ENCODE data around the gene MANSC1.
A peak's percentile ranks its signal among the peaks of the same experiment; 100 is the strongest.
"Not testable (repeated sequence)": the region's sequence is repeated elsewhere in the genome, so short reads cannot be mapped to it uniquely, and the experiment has no call there.

MANSC1 gene

DNA sequence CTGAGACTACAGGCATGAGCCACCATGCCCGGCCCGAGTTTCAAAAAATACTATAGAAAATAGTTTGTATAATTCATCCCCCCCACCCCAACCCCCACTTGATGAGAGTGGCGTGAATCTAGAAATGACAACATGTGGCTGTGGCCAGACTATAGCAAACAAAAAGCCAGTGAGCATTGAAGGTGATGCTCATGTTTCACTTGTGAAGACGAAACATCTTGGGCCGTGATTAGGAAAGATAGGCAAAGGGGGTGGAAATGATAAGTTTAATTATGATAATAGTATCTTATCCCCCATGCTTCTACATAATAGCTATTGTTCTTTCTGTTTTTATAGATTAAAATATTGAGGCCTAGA, 15.4 kb upstream of the MANSC1 start:
- no peak for DNase-seq

DNA sequence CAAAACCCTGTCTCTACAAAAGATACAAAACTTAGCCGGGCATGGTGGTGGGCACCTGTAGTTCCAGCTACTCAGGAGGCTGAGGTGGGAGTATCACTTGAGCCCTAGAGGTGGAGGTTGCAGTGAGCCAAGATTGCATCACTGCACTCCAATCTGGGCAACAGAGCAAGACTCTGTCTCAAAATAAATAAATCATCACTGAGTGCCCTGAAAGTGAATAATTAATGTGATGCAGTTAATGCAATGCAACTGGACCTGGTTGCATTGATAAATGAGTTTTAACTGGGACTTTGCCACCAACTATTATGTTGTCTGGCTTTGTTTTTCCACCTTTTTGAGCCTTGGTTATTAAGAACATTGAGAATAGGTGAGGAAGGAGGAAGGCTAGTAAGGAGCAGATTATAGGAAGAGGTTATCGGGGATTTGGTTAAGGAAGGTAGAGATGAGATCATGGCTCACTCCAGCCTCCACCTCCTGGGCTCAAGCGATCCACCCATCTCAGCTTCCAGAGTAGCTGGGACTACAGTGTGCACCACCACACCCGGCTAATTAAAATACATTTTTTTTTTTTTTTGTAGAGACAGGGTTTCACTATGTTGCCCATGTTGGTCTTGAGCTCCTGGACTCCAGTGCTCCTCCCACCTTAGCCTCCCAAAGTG, 14.9 kb upstream of the MANSC1 start:
- no peak for DNase-seq

DNA sequence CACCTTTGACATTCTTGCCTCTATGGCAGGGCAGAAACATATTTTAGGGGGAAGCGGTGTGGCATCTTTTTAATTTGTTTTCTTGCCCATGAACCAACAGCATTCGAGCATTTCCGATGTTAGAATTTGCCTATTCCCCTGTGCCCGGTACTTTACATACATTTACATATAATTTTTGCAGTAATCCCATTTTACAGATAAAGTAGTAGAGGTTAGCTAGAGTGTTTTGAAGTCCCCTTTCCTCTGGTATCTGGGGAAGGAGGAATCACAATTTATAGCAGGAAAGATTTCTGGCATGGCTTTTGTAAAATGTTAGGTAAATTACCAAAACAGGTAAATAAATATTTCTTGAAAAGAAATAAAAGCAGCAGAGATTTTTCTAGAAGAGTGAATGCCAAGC, 8.5 kb upstream of the MANSC1 start:
- DNase-seq: no peak

DNA sequence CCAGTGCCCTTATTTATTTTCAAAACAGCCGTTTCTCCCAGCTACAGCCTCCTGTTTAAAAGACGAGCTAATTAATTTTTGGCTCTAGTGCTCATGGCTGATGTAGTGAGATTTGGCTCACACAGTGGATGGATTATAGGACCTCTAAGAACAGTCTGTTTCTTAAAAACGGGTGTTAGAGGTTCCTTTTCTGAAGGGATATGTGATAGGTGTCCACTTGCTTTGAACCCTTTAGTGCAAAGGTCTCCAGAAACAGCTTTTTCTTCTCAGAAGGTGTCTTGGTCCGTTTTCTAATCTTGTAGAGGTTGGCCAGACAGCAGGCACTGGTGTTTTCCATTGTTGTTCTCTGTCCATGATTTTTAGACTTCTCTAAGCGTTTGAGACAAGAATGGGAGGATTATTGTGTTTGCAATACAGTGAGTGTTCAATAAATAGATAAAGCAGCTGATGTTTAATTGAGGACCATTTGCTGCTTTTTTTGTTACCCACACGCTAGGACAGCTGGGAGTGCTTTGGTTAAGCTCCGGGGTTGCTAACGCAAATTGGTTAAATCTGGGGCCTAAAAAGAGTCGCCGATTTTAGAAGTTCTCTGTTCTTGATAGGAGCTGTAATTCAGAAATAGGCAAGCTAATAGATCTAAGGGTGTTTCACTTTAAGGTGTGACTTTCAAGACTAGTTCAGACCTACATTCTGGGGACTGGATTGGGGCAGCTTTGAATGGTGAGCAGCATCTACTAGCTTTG, 7.8 kb upstream of the MANSC1 start:
- no peak for DNase-seq

DNA sequence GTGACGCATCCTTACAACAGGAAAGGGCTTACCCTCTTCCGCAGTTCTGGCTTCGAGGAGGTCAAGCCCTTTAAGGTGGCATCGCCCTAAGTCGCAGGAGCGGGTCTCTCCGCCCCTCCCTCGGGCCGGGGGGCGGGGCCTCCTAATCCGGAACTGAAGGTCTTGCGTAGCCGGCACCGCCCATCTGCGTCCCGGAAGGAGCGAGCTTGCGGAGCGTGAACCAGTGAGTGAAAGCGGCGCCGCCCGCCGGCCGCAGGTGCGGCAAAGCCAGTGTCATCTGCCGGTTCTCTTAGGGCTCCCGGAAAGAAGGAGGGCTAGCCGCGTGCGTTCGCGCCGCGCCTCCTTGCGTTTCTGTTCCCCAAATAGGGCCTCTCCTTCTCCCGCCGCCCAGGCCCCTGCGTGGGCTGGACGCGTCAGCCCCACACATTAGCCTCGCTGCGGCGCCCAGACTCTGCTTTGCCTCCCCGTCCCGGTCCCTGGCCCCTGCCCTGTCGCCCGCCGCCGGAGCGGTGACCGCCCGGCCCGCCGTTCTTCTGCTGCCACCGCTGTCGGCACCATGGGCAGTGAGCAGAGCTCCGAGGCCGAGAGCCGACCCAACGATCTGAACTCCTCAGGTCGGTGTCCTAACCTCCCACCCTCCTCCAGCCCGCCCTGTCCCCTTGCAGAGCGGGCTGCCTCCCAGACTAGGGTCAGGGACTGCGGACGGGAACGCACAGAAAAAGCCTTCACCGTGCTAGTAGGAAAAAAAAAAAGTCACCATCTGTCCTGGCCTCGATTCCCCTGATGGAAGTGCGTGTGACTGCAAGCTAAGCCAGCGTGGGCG, 7.1 kb upstream of the MANSC1 start, which contains the start of gene BORCS5:
BORCS5 (plus strand) TSS at position 183 of the 823 bp plus-strand sequence; CDS start at position 557, 374 bp downstream.
- DNase-seq: peak; percentile 93

DNA sequence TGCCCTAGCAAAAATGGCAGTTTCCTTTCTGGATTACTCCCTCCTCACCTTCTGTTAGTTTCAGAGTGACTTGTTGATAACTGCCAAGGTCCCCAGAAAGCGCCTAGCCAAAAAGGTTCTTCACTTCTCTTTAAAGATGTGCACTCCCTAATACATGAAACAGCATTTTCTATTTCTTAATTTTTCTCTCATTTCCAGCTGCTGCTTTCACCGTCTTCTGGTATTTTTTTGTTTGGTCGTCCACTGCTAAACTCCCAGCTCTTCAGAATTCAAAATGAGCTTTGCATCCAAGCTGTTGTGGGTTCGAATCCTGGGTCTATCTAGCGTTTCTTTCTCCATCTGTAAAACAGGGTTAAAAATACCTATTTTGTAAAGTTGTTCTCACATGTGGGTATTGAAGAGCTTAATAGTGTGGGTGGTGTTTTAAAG, 6.4 kb upstream of the MANSC1 start:
- DNase-seq: no peak

DNA sequence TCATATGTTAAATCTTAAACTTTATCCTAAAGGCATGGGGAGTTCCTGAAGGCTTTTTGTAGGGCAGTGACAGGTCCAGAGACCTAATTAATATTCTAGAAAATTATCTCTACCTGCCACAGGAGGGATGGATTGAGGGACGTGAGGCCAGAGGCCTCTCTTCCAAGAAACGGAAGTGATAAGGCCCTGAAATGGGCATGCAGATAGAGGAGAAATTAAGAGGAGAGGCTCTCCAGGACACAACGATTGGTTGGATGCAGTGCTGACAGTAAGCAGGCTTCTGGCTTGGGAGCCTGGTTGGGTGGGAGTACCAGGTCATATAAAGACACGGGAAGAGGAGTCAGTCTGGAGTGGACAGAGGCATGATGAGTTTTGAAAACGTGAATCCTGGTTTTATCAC, 3.8 kb upstream of the MANSC1 start:
- DNase-seq: no peak

DNA sequence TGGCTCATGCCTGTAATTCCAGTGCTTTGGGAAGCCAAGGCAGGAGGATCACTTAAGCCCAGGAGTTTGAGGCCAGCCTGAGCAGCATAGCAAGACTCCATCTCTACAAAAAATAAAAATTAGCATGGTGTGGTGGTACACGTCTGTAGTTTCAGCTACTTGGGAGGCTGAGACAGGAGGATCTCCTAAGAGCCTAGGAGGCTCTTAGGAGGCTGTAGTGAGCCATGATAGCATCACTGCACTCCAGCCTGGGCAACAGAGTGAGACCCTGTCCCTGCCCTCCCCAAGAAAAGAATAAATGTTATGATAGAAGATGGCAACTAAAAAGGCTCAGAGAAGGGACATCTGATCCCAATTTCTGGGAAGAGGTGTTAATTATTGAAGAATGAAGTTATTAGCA, 3.2 kb upstream of the MANSC1 start:
- DNase-seq: no peak

DNA sequence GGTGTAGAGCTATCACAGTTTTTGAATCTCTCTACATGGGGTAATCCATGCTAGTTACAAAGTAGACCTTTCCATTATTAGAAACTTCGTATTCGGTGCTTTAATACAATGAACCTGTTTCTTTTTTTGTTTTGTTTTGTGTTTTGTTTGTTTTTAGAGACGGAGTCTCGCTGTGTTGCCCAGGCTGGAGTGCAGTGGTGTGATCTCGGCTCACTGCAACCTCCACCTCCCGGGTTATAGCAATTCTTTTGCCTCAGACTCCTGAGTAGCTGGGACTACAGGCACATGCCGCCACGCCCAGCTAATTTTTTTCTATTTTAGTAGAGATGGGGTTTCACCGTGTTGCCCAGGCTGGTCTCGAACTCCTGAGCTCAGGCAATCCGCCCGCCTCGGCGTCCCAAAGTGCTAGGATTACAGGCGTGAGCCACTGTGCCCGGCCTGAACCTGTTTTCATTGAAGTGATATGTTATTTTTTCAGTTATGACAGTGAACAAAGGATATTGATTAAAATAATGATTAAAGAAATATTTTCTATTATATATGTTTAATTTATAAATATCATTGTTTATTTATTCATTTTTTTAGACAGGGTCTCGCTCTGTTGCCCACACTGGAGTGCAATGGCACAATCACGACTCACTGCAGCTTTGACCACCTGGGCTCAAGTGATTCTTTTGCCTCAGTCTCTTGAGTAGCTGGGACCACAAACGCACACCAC, 1.6 kb upstream of the MANSC1 start:
- not testable (repeated sequence) for DNase-seq

DNA sequence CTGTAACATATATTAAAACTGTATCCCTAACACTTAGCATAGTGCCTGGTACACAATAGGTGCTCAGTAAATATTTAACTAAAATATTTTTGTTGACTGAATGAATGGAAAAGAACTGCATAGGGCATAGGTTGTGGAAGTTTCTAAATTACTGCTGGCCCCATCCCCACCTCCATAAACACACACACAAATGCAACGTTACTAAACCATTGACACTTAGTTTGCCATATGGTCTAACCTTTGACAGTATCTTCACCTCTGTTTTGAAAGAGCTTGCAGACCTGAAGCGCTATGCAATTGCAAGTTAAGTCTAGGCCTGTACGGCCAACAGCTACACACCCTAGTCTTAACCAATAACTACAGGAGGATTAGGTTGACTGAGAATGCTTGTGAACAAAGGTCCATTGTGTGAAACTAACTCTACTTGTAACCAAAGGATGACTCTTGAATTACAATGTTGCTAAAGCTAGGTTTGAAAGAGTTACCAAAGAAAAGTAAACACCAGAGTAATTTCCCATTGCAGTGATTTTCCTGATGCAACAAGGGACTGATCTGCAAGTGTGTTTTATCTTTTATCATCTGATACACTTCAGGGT, 924 bp upstream of the MANSC1 start:
- no peak for DNase-seq

DNA sequence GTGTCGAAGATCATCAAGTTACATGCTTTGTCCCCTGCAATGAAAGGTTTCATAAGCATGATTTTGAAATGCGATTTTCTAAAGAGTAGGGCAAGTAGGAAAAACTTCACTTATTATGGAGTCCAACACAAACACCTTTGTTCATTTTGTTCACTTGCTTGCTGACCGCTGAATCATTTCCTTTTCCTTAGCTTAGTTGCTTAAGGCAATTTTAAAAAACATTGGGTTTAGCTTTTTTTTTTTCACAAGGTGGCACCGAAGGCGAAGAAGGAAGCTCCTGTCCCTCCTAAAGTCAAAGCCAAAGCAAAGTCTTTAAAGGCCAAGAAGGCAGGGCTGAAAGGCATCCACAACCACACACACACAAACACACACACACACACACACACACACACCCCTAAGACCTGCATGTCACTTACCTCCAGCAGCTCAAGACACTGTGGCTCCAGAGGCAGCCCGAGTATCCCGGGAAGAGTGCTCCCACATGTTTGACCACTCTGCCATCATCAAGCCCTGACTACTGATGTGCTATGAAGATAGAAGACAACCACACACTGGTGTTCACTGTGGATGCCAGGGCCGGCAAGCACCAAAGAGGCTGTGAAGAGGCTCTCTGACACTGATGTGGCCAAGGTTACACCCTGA, 11.4 kb downstream of the MANSC1 start:
- no peak for DNase-seq

DNA sequence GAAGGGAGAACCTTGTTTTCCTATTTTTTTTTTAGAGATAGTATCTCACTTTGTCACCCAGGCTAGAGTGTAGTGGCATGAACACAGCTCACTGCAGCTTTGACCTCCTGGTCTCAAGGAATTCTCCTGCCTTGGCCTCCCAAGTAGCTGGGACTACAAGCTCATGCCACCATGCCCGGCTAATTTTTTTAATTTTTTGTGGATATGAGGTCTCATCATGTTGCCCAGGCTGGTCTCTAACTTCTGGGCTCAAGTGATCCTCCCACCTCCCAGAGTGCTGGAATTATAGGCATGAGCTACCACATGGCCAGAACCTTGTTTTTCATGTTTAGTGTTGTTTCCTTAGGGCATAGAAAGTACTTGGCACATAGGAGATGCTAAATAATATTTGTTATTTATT, 13.5 kb downstream of the MANSC1 start:
- DNase-seq: no peak

DNA sequence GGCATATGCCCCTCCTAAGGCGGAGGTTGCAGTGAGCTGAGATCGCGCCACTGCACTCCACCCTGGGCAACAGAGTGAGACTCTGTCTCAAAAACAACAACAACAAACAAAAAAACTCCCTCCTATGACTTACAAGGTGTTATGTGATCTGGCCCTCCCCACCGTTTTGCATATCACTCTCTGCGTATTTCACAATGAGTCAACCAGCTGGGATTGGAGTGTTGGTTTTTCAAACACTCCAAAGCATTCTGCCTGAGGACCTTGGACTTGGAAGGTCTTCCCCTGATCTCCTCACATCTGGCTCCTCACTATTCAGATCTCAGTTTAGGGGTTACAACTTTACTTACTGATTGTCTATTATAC, 14.0 kb downstream of the MANSC1 start:
- no peak for DNase-seq

DNA sequence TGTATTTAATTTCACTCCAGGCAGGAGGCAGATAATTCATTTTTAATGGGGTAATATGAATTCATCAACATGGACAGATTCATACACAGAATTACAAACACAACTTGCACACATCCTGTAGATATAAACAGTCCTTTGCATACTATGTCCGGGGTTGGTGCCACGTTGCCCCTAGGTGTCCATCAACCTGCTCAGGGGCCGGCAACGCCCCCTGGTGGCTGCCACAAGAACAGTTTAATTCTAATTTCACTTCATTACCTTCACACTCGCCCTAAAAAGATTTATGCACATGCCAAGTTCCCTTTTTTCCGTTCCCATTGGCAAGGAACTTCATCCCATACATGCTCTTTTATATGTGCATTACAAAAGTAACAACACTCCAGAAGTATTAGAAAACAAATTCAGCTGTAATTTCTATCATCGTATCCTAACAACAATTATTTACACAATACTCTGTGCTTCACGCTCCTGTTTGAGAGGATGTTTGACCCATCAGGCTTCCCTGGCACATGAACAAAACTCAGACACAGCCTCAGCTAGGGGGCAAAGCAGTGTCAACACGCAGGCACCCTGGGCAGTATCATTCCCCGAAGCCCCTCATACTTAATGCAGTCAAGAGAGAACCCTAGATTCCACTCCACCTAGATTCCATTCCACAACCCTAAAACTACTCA, 15.5 kb downstream of the MANSC1 start:
- DNase-seq: no peak

DNA sequence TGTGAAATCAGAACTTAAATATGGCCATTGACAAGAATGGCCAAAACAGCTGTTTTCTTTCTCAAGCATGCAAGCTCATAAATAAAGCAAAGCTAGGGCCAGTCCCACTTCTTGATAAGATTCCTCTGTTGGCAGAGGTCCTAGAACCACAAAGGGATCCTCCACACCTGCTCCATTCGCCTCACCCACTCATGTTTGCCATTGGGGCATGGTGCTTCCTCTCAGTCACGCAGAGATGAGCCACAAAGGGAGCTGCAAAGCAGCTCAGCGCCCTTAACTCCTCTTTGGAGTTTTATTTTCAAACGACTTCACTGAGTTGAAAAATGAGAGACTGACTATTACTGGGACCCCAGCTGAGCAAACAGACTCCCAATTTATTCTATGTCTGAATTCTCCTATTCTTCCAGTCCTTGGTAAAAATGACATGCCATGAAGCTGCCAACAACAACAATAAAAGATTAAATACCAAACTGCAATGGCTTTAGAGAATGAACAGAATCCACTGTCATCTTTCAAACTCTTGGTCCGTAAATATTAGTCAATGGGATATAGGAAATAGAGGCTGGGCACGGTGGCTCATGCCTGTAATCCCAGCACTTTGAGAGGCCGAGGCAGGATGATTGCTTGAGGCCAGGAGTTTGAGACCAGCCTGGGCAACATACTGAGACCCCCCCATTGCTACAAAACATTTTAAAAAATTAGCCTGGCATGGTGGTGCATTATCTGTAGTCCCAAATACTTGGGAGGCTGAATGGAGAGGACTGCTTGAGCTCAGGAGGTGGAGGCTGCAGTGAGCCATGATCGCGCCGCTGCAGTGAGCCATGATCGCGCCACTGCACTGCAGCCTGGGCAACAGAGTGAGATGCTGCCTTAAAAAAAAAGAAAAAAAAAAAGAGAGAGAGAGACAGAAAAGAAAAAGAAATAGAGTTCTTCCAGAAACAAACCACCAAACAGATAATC, 16.4 kb downstream of the MANSC1 start:
- DNase-seq: no peak

DNA sequence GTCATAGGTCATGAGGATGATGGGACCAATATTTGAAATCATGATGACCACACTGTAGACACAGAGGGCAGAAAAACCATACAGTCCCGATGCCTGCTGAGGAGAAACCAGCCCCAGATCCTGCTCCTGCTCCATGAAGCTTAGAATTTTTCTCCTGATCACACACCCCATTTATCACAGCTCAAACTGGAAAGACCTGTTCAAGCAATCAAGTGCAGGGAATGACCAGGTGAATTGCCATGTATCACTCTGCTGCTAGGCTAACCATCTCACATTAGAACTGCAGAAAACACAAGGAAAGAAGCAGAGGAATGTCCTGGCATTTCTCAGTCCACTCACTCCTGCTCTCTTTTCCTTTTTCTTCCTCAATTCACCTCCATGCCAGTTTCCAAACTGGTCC, 18.1 kb downstream of the MANSC1 start:
- no peak for DNase-seq

DNA sequence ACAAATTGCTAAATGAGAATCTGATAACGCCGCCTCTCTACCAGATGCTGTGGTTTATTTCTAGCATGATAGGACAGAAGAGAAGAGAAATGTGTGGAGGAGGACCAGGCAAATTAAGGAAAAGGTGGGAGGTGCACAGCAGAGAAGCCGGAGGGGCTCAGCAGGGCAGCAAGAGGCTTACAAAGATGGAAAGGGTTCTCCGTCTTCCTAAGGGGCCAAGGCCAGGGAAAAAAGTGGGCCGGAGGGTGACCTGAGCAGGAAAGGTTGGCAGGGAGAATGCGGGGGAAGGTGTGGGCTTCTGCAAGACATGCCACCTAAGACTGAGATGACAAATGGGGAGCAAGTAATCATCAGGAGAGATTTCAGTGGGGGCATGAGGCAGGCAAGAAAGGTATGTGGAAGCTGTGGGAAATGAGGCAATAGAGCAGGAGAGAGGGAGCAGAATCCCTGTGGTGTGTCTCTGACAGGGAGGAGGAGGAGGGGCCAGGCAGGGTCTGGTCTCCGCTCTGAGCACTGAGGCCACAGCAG, 18.7 kb downstream of the MANSC1 start:
- no peak for DNase-seq

DNA sequence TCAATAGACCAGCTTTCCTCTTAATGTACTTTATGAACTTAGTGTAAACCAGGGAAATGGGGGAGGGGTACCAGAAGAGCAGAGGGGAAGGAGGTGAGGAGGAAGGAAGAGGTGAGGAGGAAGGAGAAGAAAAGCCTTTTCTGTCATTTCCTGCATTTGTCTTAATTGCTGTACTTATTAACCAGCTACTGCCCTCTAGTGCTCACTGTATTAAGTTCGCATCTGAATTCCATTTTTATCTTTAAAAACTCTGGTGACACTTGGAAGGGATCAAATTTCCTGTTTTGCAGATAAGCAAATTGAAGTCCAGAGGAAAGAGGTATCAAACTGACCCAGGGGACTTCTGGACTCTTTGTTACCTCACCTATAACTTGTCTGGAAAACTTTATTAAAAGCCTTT, 22.2 kb downstream of the MANSC1 start:
- DNase-seq: no peak

DNA sequence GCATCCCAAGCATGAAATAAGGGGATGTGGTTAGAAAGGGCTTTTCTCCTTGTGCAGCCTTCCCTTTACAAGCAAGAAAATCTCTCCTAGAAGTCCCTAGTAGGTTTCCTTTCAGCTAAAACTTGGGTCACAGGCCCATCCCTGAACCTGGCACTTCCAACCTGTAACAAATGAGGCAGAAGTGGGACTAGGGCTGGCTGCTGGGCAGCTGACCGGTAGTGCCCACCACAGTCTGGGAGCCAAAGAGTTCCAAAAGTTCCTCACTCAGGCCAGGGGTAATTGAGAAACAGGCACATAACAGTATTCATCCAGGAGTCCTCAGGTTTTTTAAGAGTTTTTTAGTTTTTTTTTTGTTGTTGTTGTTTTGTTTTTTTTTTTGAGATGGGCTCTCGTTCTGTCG, 23.8 kb downstream of the MANSC1 start:
- no peak for DNase-seq

DNA sequence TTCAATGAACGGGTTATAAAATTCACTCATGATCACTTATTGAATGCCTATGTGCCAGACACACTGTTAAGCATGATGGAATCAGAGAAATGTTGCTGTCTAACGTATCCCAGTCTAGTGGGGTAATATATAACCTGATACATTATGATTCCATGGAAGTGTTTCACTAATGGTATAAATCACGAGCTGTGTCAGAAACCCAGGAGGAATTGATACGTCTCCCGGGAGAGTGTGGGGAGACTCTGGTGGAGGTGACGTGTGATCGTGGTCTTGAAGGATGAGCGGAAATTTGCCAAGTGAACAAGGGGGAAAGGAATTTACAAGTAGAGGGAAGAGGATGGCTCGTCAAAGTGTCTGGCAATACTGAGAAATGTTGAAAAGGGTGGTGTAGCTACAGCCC, 26.5 kb downstream of the MANSC1 start:
- DNase-seq: no peak

Measured in right forelimb (tissue), 1 donor.